ENCODE results near the gene PTPRM.

Gene PTPRM

GRCh38 chr18:7615840-7616239 lies 48.7 kb downstream of the PTPRM start:
- Histone ChIP-seq H3K4me3 (no peak overlapping the region), H3K36me3 (replicated peaks) (no peaks in the 10 kb centered on the region), H3K4me1 (no peaks in the 10 kb centered on the region), H3K27me3 (ENCODE audit: low read depth) (no peaks in the 10 kb centered on the region), H3K9me3 (no peaks in the 10 kb centered on the region; the same call in 1 of the 2 replicates)
- in situ Hi-C loops (cut with MboI; ENCODE audit: low sequenced_read_pairs) = no loop called here
- DNase-seq (ENCODE audit: low spot score in 2 of 2) = no peak

GRCh38 chr18:7616661-7617060 lies 49.5 kb downstream of the PTPRM start:
- in situ Hi-C loops (cut with MboI; ENCODE audit: low sequenced_read_pairs) = no loop called here
- H3K36me3 ChIP-seq (replicated peaks) = no peaks in the 10 kb centered on the region
- H3K4me3 ChIP-seq = no peak overlapping the region
- H3K4me1 ChIP-seq = no peaks in the 10 kb centered on the region
- H3K27me3 ChIP-seq (ENCODE audit: low read depth) = no peaks in the 10 kb centered on the region
- H3K9me3 ChIP-seq = no peaks in the 10 kb centered on the region; the same call in 1 of the 2 replicates
- DNase-seq (ENCODE audit: low spot score in 2 of 2) = no peak

GRCh38 chr18:7617738-7618422 lies 50.8 kb downstream of the PTPRM start:
- no peaks in the 10 kb centered on the region for H3K27me3 ChIP-seq (ENCODE audit: low read depth)
- H3K36me3 ChIP-seq (replicated peaks) = no peaks in the 10 kb centered on the region
- no peaks in the 10 kb centered on the region for H3K4me1 ChIP-seq
- in situ Hi-C loops (cut with MboI; ENCODE audit: low sequenced_read_pairs) = no loop called here
- no peak for DNase-seq (ENCODE audit: low spot score in 2 of 2)
- no peaks in the 10 kb centered on the region; the same call in 1 of the 2 replicates for H3K9me3 ChIP-seq
- no peak overlapping the region for H3K4me3 ChIP-seq

- no peaks in the 10 kb centered on the region for H3K27me3 ChIP-seq (ENCODE audit: low read depth)
- no peak overlapping the region for H3K4me3 ChIP-seq
- H3K4me1 ChIP-seq = no peaks in the 10 kb centered on the region
- no peaks in the 10 kb centered on the region; the same call in 1 of the 2 replicates for H3K9me3 ChIP-seq
- DNase-seq (ENCODE audit: low spot score in 2 of 2) = no peak
- in situ Hi-C loops (cut with MboI; ENCODE audit: low sequenced_read_pairs) = no loop called here
- H3K36me3 ChIP-seq (replicated peaks) = no peaks in the 10 kb centered on the region
These were observed 51.9 kb downstream of the PTPRM start for GRCh38 chr18:7618891-7619442.

GRCh38 chr18:7619676-7620075 lies 52.6 kb downstream of the PTPRM start:
- H3K4me3 ChIP-seq = no peak overlapping the region

GRCh38 chr18:7622721-7623120 lies 55.6 kb downstream of the PTPRM start:
- Histone ChIP-seq H3K36me3 (replicated peaks) (no peaks in the 10 kb centered on the region), H3K4me1 (no peaks in the 10 kb centered on the region), H3K27me3 (ENCODE audit: low read depth) (no peaks in the 10 kb centered on the region), H3K9me3 (no peaks in the 10 kb centered on the region; the same call in 1 of the 2 replicates), H3K4me3 (no peak overlapping the region)
- DNase-seq (ENCODE audit: low spot score in 2 of 2) = no peak
- in situ Hi-C loops (cut with MboI; ENCODE audit: low sequenced_read_pairs) = no loop called here

More at GRCh38 chr18:7619676-7620075, 52.6 kb downstream of the PTPRM start:
- H3K4me1 ChIP-seq = no peaks in the 10 kb centered on the region
- in situ Hi-C loops (cut with MboI; ENCODE audit: low sequenced_read_pairs) = no loop called here
- no peaks in the 10 kb centered on the region for H3K27me3 ChIP-seq (ENCODE audit: low read depth)
- H3K9me3 ChIP-seq = no peaks in the 10 kb centered on the region; the same call in 1 of the 2 replicates
- DNase-seq (ENCODE audit: low spot score in 2 of 2) = no peak
- no peaks in the 10 kb centered on the region for H3K36me3 ChIP-seq (replicated peaks)

- in situ Hi-C loops (cut with MboI; ENCODE audit: low sequenced_read_pairs) = no loop called here
These were observed 56.6 kb downstream of the PTPRM start for GRCh38 chr18:7623681-7624080.

GRCh38 chr18:7624697-7625096 lies 57.6 kb downstream of the PTPRM start:
- Histone ChIP-seq H3K9me3 (no peaks in the 10 kb centered on the region; the same call in none of the 2 replicates), H3K4me1 (no peaks in the 10 kb centered on the region), H3K27me3 (ENCODE audit: low read depth) (no peaks in the 10 kb centered on the region), H3K36me3 (replicated peaks) (no peaks in the 10 kb centered on the region), H3K4me3 (no peak overlapping the region)
- DNase-seq (ENCODE audit: low spot score in 2 of 2) = no peak
- in situ Hi-C loops (cut with MboI; ENCODE audit: low sequenced_read_pairs) = no loop called here

More at GRCh38 chr18:7623681-7624080, 56.6 kb downstream of the PTPRM start:
- no peak overlapping the region for H3K4me3 ChIP-seq
- no peaks in the 10 kb centered on the region for H3K4me1 ChIP-seq
- H3K9me3 ChIP-seq = no peaks in the 10 kb centered on the region; the same call in none of the 2 replicates
- no peak for DNase-seq (ENCODE audit: low spot score in 2 of 2)
- no peaks in the 10 kb centered on the region for H3K36me3 ChIP-seq (replicated peaks)
- H3K27me3 ChIP-seq (ENCODE audit: low read depth) = no peaks in the 10 kb centered on the region

GRCh38 chr18:7626175-7626921 lies 59.2 kb downstream of the PTPRM start:
- Histone ChIP-seq H3K9me3 (no peaks in the 10 kb centered on the region; the same call in 1 of the 2 replicates), H3K4me1 (no peaks in the 10 kb centered on the region), H3K4me3 (no peak overlapping the region), H3K27me3 (ENCODE audit: low read depth) (no peaks in the 10 kb centered on the region), H3K36me3 (replicated peaks) (no peaks in the 10 kb centered on the region)
- in situ Hi-C loops (cut with MboI; ENCODE audit: low sequenced_read_pairs) = no loop called here
- no peak for DNase-seq (ENCODE audit: low spot score in 2 of 2)

- Histone ChIP-seq H3K27me3 (ENCODE audit: low read depth) (no peaks in the 10 kb centered on the region), H3K4me1 (no peaks in the 10 kb centered on the region), H3K9me3 (no peaks in the 10 kb centered on the region; the same call in 1 of the 2 replicates), H3K36me3 (replicated peaks) (no peaks in the 10 kb centered on the region), H3K4me3 (no peak overlapping the region)
- DNase-seq (ENCODE audit: low spot score in 2 of 2) = no peak
- in situ Hi-C loops (cut with MboI; ENCODE audit: low sequenced_read_pairs) = no loop called here
These were observed 59.9 kb downstream of the PTPRM start for GRCh38 chr18:7626922-7627440.

- in situ Hi-C loops (cut with MboI; ENCODE audit: low sequenced_read_pairs) = no loop called here
- Histone ChIP-seq H3K27me3 (ENCODE audit: low read depth) (no peaks in the 10 kb centered on the region), H3K36me3 (replicated peaks) (no peaks in the 10 kb centered on the region), H3K9me3 (no peaks in the 10 kb centered on the region; the same call in 1 of the 2 replicates), H3K4me1 (no peaks in the 10 kb centered on the region), H3K4me3 (no peak overlapping the region)
- DNase-seq (ENCODE audit: low spot score in 2 of 2) = no peak
These were observed 62.3 kb downstream of the PTPRM start for GRCh38 chr18:7629416-7629815.

GRCh38 chr18:7630731-7631442 lies 63.8 kb downstream of the PTPRM start:
- in situ Hi-C loops (cut with MboI; ENCODE audit: low sequenced_read_pairs) = no loop called here
- Histone ChIP-seq H3K4me1 (no peaks in the 10 kb centered on the region), H3K9me3 (no peaks in the 10 kb centered on the region; the same call in 1 of the 2 replicates), H3K4me3 (no peak overlapping the region), H3K36me3 (replicated peaks) (no peaks in the 10 kb centered on the region), H3K27me3 (ENCODE audit: low read depth) (no peaks in the 10 kb centered on the region)
- DNase-seq (ENCODE audit: low spot score in 2 of 2) = no peak

Measured in HAP-1 (cell line).